ENCODE measurements around the gene FAM53B.

Gene FAM53B

GRCh38 chr10:124637091-124637700 lies 107.0 kb downstream of the FAM53B start:
- TF ChIP-seq CTCF (IDR thresholded peaks at IDR 0.05) = no peak
- H3K27ac ChIP-seq = no peak overlapping the region
- H3K4me3 ChIP-seq = no peak overlapping the region
- DNase-seq (ENCODE audit: low spot score) = no peak

GRCh38 chr10:124636271-124636995 lies 107.7 kb downstream of the FAM53B start:
- Histone ChIP-seq H3K27ac (no peak overlapping the region), H3K4me3 (no peak overlapping the region)
- DNase-seq (ENCODE audit: low spot score) = no peak
- TF ChIP-seq CTCF (IDR thresholded peaks at IDR 0.05) = no peak

- Histone ChIP-seq H3K27ac (no peak overlapping the region), H3K4me3 (no peak overlapping the region)
- TF ChIP-seq CTCF (IDR thresholded peaks at IDR 0.05) = no peak
- no peak for DNase-seq (ENCODE audit: low spot score)
Observed at GRCh38 chr10:124632566-124632965, 111.6 kb downstream of the FAM53B start.

- Histone ChIP-seq H3K27ac (peak overlapping the region in 1 of 2 donors; percentile 41), H3K4me3 (no peak overlapping the region)
- TF ChIP-seq CTCF (IDR thresholded peaks at IDR 0.05) = no peak
- no peak for DNase-seq (ENCODE audit: low spot score)
Observed at GRCh38 chr10:124632064-124632531, 112.1 kb downstream of the FAM53B start.

- Histone ChIP-seq H3K27ac (peak overlapping the region in 1 of 2 donors; percentile 51), H3K4me3 (no peak overlapping the region)
- DNase-seq (ENCODE audit: low spot score) = no peak
- no peak for TF ChIP-seq CTCF (IDR thresholded peaks at IDR 0.05)
Observed at GRCh38 chr10:124630551-124630950, 113.6 kb downstream of the FAM53B start.

- TF ChIP-seq CTCF (IDR thresholded peaks at IDR 0.05) = no peak
- Histone ChIP-seq H3K4me3 (no peak overlapping the region), H3K27ac (peak overlapping the region; percentile 48 to 51)
- DNase-seq (ENCODE audit: low spot score) = no peak
Observed at GRCh38 chr10:124629842-124630241, 114.3 kb downstream of the FAM53B start.

- TF ChIP-seq CTCF (IDR thresholded peaks at IDR 0.05) = no peak
- H3K4me3 ChIP-seq = no peak overlapping the region
- no peak for DNase-seq (ENCODE audit: low spot score)
- peak overlapping the region; percentile 48 to 63 for H3K27ac ChIP-seq
Observed at GRCh38 chr10:124629415-124629814, 114.8 kb downstream of the FAM53B start.
